WTC11 (cell line): Measurements from ENCODE around the gene SGSM2. TPM values are rescaled to one million over a fixed set of nuclear protein-coding genes. Genes with fewer than 3 reads are reported as not detected.
A peak's percentile ranks its signal among the peaks of the same experiment; 100 is the strongest.

Source experiments
- ATAC-seq: fragments of 200-7000 bp; cut with Tn5 transposase; 2 replicates; pipeline ENCODE4 v1.10.0; 2021; ENCODE audit warnings: mild to moderate bottlenecking, moderate library complexity
- CTCF ChIA-PET: fragments of 300-600 bp; sonication (Branson Sonifier 250); formaldehyde crosslinking; loops from one replicate; lab custom pipeline; 2021; ENCODE audit warnings: antibody characterized with exemption; lab: Charles Lee
- POLR2A ChIA-PET: fragments of 350-600 bp; sonication (Branson Sonifier 250); formaldehyde crosslinking; loops from one replicate; lab custom pipeline; 2021; ENCODE audit warnings: antibody characterized with exemption; lab: Charles Lee
- DNase-seq: peaks from one replicate; pipeline ENCODE4 v3.0.0; 2021; ENCODE audit warnings: low spot score
- H3K27ac Mint-ChIP-seq: 2 replicates; pipeline ENCODE4 v1.8.0; 2021; ENCODE audit warnings: mixed read lengths
- H3K27me3 Mint-ChIP-seq: 2 replicates; pipeline ENCODE4 v1.8.0; 2021; ENCODE audit warnings: low read depth, mild to moderate bottlenecking, moderate library complexity, mixed read lengths
- H3K36me3 Mint-ChIP-seq: 2 replicates; pipeline ENCODE4 v1.8.0; 2021; ENCODE audit warnings: mixed read lengths
- H3K4me1 Mint-ChIP-seq: 2 replicates; pipeline ENCODE4 v1.8.0; 2022; ENCODE audit warnings: mixed read lengths
- H3K4me3 Mint-ChIP-seq: 2 replicates; pipeline ENCODE4 v1.8.0; 2021; ENCODE audit warnings: mild to moderate bottlenecking, moderate library complexity, mixed read lengths
- H3K9me3 Mint-ChIP-seq: 2 replicates; pipeline ENCODE4 v1.8.0; 2021; ENCODE audit warnings: mixed read lengths
- ATF6 ChIP-seq: sonication (generic); formaldehyde crosslinking; IDR thresholded peaks from 2 replicates; pipeline ENCODE4 v1.8.1; 2023; ENCODE audit warnings: mild to moderate bottlenecking, missing genetic modification reagents
- CBFB ChIP-seq: sonication (generic); formaldehyde crosslinking; IDR thresholded peaks from 2 replicates; pipeline ENCODE4 v1.8.1; 2022; ENCODE audit warnings: mild to moderate bottlenecking, low read depth, missing genetic modification reagents
- CREB1 ChIP-seq: sonication (generic); formaldehyde crosslinking; IDR thresholded peaks from 2 replicates; pipeline ENCODE4 v1.8.0; 2023; ENCODE audit warnings: mild to moderate bottlenecking, missing genetic modification reagents
- ERG ChIP-seq: fragments of 250-450 bp; sonication (Bioruptor Pico); IDR thresholded peaks from 2 replicates; pipeline ENCODE4 v1.8.0; 2021; ENCODE audit warnings: mild to moderate bottlenecking
- ESRRA ChIP-seq: sonication (generic); formaldehyde crosslinking; IDR thresholded peaks from 2 replicates; pipeline ENCODE4 v1.8.1; 2022; ENCODE audit warnings: mild to moderate bottlenecking, missing genetic modification reagents, borderline replicate concordance
- FOXJ3 ChIP-seq: sonication (generic); formaldehyde crosslinking; IDR thresholded peaks from 2 replicates; pipeline ENCODE4 v1.9.0; 2021; ENCODE audit warnings: missing genetic modification reagents, mild to moderate bottlenecking, borderline replicate concordance
- FOXP4 ChIP-seq: sonication (generic); formaldehyde crosslinking; IDR thresholded peaks from 2 replicates; pipeline ENCODE4 v1.8.0; 2022; ENCODE audit warnings: mild to moderate bottlenecking, missing genetic modification reagents
- KAT7 ChIP-seq: sonication (generic); formaldehyde crosslinking; IDR thresholded peaks from 2 replicates; pipeline ENCODE4 v1.8.1; 2023; ENCODE audit warnings: missing genetic modification reagents, mild to moderate bottlenecking, borderline replicate concordance
- MLX ChIP-seq: sonication (generic); formaldehyde crosslinking; IDR thresholded peaks from 2 replicates; pipeline ENCODE4 v1.8.1; 2023; ENCODE audit warnings: mild to moderate bottlenecking, missing genetic modification reagents, moderate library complexity
- PREB ChIP-seq: sonication (generic); formaldehyde crosslinking; IDR thresholded peaks from 2 replicates; pipeline ENCODE4 v1.8.1; 2022; ENCODE audit warnings: mild to moderate bottlenecking, missing genetic modification reagents, moderate library complexity, borderline replicate concordance
- RELA ChIP-seq: sonication (generic); formaldehyde crosslinking; IDR thresholded peaks from 2 replicates; pipeline ENCODE4 v1.8.1; 2022; ENCODE audit warnings: missing genetic modification reagents, mild to moderate bottlenecking, borderline replicate concordance
- RORB ChIP-seq: fragments of 250-450 bp; sonication (Bioruptor Pico); IDR thresholded peaks from 2 replicates; pipeline ENCODE4 v1.9.0; 2021; ENCODE audit warnings: mild to moderate bottlenecking
- SMAD3 ChIP-seq: sonication (generic); formaldehyde crosslinking; IDR thresholded peaks from 2 replicates; pipeline ENCODE4 v1.8.0; 2022; ENCODE audit warnings: missing genetic modification reagents, mild to moderate bottlenecking, borderline replicate concordance
- TP53 ChIP-seq: sonication (generic); formaldehyde crosslinking; IDR thresholded peaks from 2 replicates; pipeline ENCODE4 v1.8.1; 2023; ENCODE audit warnings: mild to moderate bottlenecking, missing genetic modification reagents
- ZNF121 ChIP-seq: sonication (generic); formaldehyde crosslinking; IDR thresholded peaks from 2 replicates; pipeline ENCODE4 v1.8.0; 2023; ENCODE audit warnings: missing genetic modification reagents
- ZNF281 ChIP-seq: sonication (generic); formaldehyde crosslinking; IDR thresholded peaks from 2 replicates; pipeline ENCODE4 v1.8.0; 2023; ENCODE audit warnings: mild to moderate bottlenecking, missing genetic modification reagents
- ZNF396 ChIP-seq: fragments of 250-450 bp; sonication (Bioruptor Pico); IDR thresholded peaks from 2 replicates; pipeline ENCODE4 v1.8.0; 2021; ENCODE audit warnings: mild to moderate bottlenecking, moderate library complexity, borderline replicate concordance
- ZSCAN18 ChIP-seq: fragments of 250-450 bp; sonication (Bioruptor Pico); IDR thresholded peaks from 2 replicates; pipeline ENCODE4 v2.1.2; 2022; ENCODE audit warnings: mild to moderate bottlenecking, moderate library complexity
- total RNA-seq: library from RNA; stranded (reverse); gene quantifications from 3 replicates; pipeline ENCODE4 v1.2.3, GENCODE V29; 2021

The SGSM2 gene
- total RNA-seq, 1 experiment from 2014 or later: 50.3 TPM

- TF ChIP-seq ZNF281 (CRISPR knock-in tag) (0 out of 2 replicates have a peak, but pooled peaks have one; percentile 47), PREB (CRISPR knock-in tag) (no peak), TP53 (no peak), KAT7 (CRISPR knock-in tag) (0 out of 2 replicates have a peak, but pooled peaks have one; percentile 73), ZNF121 (CRISPR knock-in tag) (peak; percentile 44; the same call in 1 of the 2 replicates), SMAD3 (0 out of 2 replicates have a peak, but pooled peaks have one; percentile 26), CBFB (CRISPR knock-in tag) (no peak), CREB1 (peak; percentile 56; the same call in 1 of the 2 replicates)
- TF ChIP-seq, all 79 proteins: peak for 21
Measured at GRCh38 chr17:2303204-2304188, 33.8 kb upstream of the SGSM2 start, which contains the start of the genes SMG6 and SRR (continued).

GRCh38 chr17:2304931-2305330 lies 32.4 kb upstream of the SGSM2 start:
- H3K9me3 Mint-ChIP-seq: peaks cover 6% of the 10 kb centered on the region; the same call in 1 of the 2 replicates
- H3K4me3 Mint-ChIP-seq: peak overlapping the region; percentile 48
- no peak for DNase-seq
- no peak for TF ChIP-seq ESRRA (CRISPR knock-in tag)
- no peak for ATAC-seq
- H3K27me3 Mint-ChIP-seq: peaks cover 4% of the 10 kb centered on the region
- H3K27ac Mint-ChIP-seq: peak overlapping the region; percentile 43; the same call in 1 of the 2 replicates
- H3K36me3 Mint-ChIP-seq: peaks cover 10% of the 10 kb centered on the region
- ChIA-PET CTCF (interaction anchor here (0.6 to 1.7 kb wide), 2 partner anchors 10 to 77 kb away, joined by 3 to 9 read pairs; no protein-coding TSS in a partner anchor), POLR2A (no interaction called here)
- H3K4me1 Mint-ChIP-seq: peaks cover 11% of the 10 kb centered on the region

GRCh38 chr17:2309338-2310154 lies 27.8 kb upstream of the SGSM2 start:
- peaks cover 6% of the 10 kb centered on the region; the same call in 1 of the 2 replicates for H3K9me3 Mint-ChIP-seq
- peaks cover 3% of the 10 kb centered on the region; the same call in 1 of the 2 replicates for H3K36me3 Mint-ChIP-seq
- DNase-seq (no peak), ATAC-seq (no peak)
- POLR2A ChIA-PET: no interaction called here
- H3K4me1 Mint-ChIP-seq: no peaks in the 10 kb centered on the region
- H3K27me3 Mint-ChIP-seq: no peaks in the 10 kb centered on the region; the same call in 1 of the 2 replicates
- no peak overlapping the region for H3K4me3 Mint-ChIP-seq
- CTCF ChIA-PET: no interaction called here
- no peak overlapping the region for H3K27ac Mint-ChIP-seq
- TF ChIP-seq RORB (CRISPR knock-in tag) (no peak), ERG (CRISPR knock-in tag) (no peak), ZNF396 (CRISPR knock-in tag) (no peak), RELA (CRISPR knock-in tag) (no peak), FOXJ3 (CRISPR knock-in tag) (no peak), FOXP4 (no peak), ZSCAN18 (CRISPR knock-in tag) (no peak), ATF6 (CRISPR knock-in tag) (no peak), MLX (CRISPR knock-in tag) (no peak)
